Measurements from ENCODE around the gene ST6GALNAC4.

Gene ST6GALNAC4

DNA sequence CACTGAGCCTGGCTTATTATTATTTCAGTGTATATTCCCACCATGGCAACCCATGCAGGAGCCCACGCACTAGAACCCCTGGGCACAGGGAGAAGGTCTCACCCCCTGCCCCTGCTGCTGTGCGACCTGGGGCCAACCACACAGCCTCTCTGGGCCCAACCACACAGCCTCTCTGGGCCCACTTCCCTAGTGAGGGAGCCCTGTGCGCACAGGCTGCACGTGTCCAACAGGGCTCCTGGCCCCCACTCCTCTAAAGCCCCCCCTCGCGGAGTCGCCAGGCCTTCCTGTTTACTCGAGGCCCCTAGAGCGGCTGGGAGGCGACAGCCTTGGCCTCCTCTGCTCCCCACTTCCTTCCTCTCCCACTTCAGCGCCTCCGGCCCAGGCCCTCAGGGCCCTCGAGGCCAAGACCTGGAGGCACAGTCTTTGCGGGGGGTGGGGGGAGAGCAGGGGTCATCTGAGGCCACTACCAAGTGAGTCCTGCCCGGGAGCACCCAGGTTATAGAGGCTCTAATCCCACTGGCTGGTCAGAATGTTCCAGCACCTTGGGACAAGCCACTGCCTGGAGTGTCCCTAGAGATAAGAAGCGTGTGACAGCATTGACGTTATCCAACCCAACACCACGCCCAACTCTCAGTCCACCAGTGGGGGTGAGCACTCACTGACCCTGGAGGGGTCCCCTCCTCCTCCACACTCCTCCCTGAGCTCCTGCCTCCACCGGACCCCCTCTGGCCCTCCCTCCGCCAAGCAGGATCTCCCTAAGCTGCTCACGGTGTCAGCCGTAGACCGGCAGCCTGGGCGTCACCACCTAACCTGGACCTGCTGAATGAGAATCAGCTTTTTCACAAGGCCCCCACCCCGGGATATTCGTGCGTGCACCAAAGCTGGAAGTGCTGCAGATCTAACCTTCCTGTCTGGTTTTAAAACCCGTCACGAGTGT is 54.5 kb downstream of the ST6GALNAC4 start:
- TF ChIP-seq, protein P1, sequence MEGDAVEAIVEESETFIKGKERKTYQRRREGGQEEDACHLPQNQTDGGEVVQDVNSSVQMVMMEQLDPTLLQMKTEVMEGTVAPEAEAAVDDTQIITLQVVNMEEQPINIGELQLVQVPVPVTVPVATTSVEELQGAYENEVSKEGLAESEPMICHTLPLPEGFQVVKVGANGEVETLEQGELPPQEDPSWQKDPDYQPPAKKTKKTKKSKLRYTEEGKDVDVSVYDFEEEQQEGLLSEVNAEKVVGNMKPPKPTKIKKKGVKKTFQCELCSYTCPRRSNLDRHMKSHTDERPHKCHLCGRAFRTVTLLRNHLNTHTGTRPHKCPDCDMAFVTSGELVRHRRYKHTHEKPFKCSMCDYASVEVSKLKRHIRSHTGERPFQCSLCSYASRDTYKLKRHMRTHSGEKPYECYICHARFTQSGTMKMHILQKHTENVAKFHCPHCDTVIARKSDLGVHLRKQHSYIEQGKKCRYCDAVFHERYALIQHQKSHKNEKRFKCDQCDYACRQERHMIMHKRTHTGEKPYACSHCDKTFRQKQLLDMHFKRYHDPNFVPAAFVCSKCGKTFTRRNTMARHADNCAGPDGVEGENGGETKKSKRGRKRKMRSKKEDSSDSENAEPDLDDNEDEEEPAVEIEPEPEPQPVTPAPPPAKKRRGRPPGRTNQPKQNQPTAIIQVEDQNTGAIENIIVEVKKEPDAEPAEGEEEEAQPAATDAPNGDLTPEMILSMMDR (conservative IDR thresholded peaks at IDR 0.05; ENCODE audit: low read depth, low read length) = no peak
- H3K4me3 ChIP-seq (ENCODE audit: low read depth, low read length) = no peak overlapping the region
- no peak for DNase-seq (ENCODE audit: low read depth)

DNA sequence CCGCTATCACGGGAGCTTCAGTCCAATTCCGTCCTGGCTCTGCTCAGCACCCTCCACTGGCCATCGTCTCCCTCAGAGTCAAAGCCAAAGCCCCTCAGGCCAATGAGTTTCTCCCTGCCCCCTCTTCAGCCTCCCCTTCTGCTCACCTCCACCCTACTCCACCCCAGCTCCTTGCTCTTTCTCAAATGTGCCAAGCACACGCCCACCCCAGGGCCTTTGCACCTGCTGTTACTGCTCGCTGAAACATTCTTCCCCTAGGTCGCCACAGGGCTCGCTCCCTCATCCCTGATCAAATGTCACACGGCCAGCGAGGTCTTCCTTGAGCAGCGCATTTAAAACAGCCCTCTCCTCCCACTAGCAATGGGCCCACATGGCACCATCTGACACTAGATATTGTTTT is 56.1 kb downstream of the ST6GALNAC4 start:
- H3K4me3 ChIP-seq (ENCODE audit: low read depth, low read length) = no peak overlapping the region
- TF ChIP-seq, protein P1 (conservative IDR thresholded peaks at IDR 0.05; ENCODE audit: low read depth, low read length) = no peak
- DNase-seq (ENCODE audit: low read depth) = no peak

DNA sequence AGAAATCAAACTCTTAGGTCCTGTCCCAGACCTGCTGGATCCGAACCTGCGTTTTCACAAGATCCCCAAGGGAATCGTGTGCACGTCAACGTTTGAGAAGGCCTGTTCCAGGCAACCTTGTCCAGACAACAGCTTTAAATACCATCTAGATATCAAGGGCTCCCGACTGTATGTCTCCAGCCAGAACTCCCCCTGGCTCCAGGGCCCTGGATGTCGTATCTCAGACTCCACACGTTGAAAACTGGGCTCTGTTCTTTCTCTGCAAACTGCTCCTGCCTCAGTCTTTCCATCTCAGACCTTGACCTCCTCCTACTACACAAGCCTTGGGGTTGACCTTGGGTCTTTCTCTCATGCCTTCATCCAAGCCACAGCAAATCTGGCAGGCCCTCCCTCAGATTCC is 56.6 kb downstream of the ST6GALNAC4 start:
- no peak overlapping the region for H3K4me3 ChIP-seq (ENCODE audit: low read depth, low read length)
- no peak for DNase-seq (ENCODE audit: low read depth)
- TF ChIP-seq, protein P1 (conservative IDR thresholded peaks at IDR 0.05; ENCODE audit: low read depth, low read length) = no peak

DNA sequence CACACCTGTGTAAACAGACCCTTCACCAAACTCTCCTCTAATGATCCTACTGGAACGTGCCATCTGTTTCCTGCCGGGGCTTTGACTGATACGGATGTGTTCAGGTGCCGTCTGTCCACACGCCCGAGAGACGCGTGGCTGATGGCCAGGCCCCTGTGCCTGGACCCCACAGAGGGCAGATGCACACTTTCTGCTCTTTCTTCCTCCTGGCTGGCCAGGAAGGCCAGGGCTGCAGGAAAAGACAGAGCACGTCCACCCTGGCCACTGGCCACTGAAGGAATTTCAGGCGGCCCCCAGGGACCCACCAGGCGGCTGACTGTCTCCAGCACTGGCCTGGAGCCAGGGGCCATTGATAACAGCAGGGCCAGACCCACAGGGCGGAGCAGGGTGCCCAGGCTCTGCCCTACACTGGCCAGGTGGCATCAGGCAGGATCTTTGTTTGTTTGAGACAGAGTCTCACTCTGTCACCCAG is 58.8 kb downstream of the ST6GALNAC4 start:
- DNase-seq (ENCODE audit: low read depth) = no peak
- TF ChIP-seq, protein P1 (conservative IDR thresholded peaks at IDR 0.05; ENCODE audit: low read depth, low read length) = no peak
- no peak overlapping the region for H3K4me3 ChIP-seq (ENCODE audit: low read depth, low read length)

Measured in choroid plexus epithelial cell (primary cell).